GM23338 (cell line): ENCODE results near the gene PRKACA. TPM values are rescaled to one million over a fixed set of nuclear protein-coding genes. Genes with fewer than 3 reads are reported as not detected.

Source experiments
- ATAC-seq: fragments of 200-7000 bp; cut with Tn5 transposase; 3 replicates; pipeline ENCODE4 v1.9.1; 2020
- DNase-seq: peaks from one replicate; pipeline ENCODE4 v3.0.0-alpha.2; 2015; ENCODE audit warnings: low spot score
- H2AFZ ChIP-seq: fragments of 200-600 bp; sonication (generic); 2 replicates; pipeline ENCODE4 v1.8.0; 2016; ENCODE audit warnings: antibody characterized with exemption, mild to moderate bottlenecking, moderate library complexity
- H3F3A ChIP-seq: fragments of 200-600 bp; sonication (generic); replicated peaks from 2 replicates; pipeline ENCODE4 v1.8.0; 2017; ENCODE audit warnings: antibody characterized with exemption, mixed run types, low read depth
- H3K27ac ChIP-seq: fragments of 200-600 bp; sonication (generic); 2 replicates; pipeline ENCODE4 v1.6.1; 2016; ENCODE audit warnings: low read depth
- H3K27me3 ChIP-seq: fragments of 200-600 bp; sonication (generic); 2 replicates; pipeline ENCODE4 v1.8.0; 2016; ENCODE audit warnings: mild to moderate bottlenecking, mixed run types, moderate library complexity; ENCODE audit not compliant: insufficient read depth
- H3K36me3 ChIP-seq: fragments of 200-600 bp; sonication (generic); 2 replicates; pipeline ENCODE4 v1.8.0; 2016; ENCODE audit warnings: mild to moderate bottlenecking; ENCODE audit not compliant: insufficient read depth
- H3K4me1 ChIP-seq: fragments of 200-600 bp; sonication (generic); 2 replicates; pipeline ENCODE4 v1.8.0; 2016; ENCODE audit warnings: mild to moderate bottlenecking, moderate library complexity; ENCODE audit not compliant: insufficient read depth
- H3K4me2 ChIP-seq: fragments of 200-600 bp; sonication (generic); 2 replicates; pipeline ENCODE4 v1.7.1; 2017; ENCODE audit warnings: mixed run types
- H3K4me3 ChIP-seq: fragments of 200-600 bp; sonication (generic); 2 replicates; pipeline ENCODE4 v1.6.1; 2016; ENCODE audit warnings: mixed run types
- H3K79me2 ChIP-seq: fragments of 200-600 bp; sonication (generic); replicated peaks from 2 replicates; pipeline ENCODE4 v1.8.0; 2017; ENCODE audit warnings: mild to moderate bottlenecking; ENCODE audit not compliant: insufficient read depth
- H3K9me2 ChIP-seq: fragments of 200-600 bp; sonication (generic); 2 replicates; pipeline ENCODE4 v1.8.0; 2017; ENCODE audit not compliant: insufficient read depth
- H4K20me1 ChIP-seq: fragments of 200-600 bp; sonication (generic); replicated peaks from 2 replicates; pipeline ENCODE4 v1.8.0; 2017; ENCODE audit warnings: mild to moderate bottlenecking; ENCODE audit not compliant: insufficient read depth
- H3K27ac Mint-ChIP-seq: 2 replicates; pipeline ENCODE4 v1.8.0; 2020; ENCODE audit warnings: inconsistent platforms, mild to moderate bottlenecking, moderate library complexity, mixed read lengths
- H3K27me3 Mint-ChIP-seq: 3 replicates; pipeline ENCODE4 v1.8.0; 2022; ENCODE audit warnings: low read depth, mild to moderate bottlenecking, moderate library complexity, mixed read lengths, inconsistent platforms; ENCODE audit not compliant: insufficient read depth, poor library complexity
- H3K36me3 Mint-ChIP-seq: 3 replicates; pipeline ENCODE4 v1.8.0; 2021; ENCODE audit warnings: low read depth, mild to moderate bottlenecking, inconsistent platforms, moderate library complexity, mixed read lengths
- H3K4me1 Mint-ChIP-seq: 3 replicates; pipeline ENCODE4 v1.8.0; 2020; ENCODE audit warnings: mild to moderate bottlenecking, inconsistent platforms, mixed read lengths
- H3K4me3 Mint-ChIP-seq: 3 replicates; pipeline ENCODE4 v1.8.0; 2021; ENCODE audit warnings: moderate library complexity, mild to moderate bottlenecking, inconsistent platforms, mixed read lengths
- H3K9me3 Mint-ChIP-seq: 3 replicates; pipeline ENCODE4 v1.8.0; 2020; ENCODE audit warnings: moderate library complexity, mild to moderate bottlenecking, inconsistent platforms, mixed read lengths
- ETS1 ChIP-seq: IDR thresholded peaks from 2 replicates; pipeline ENCODE4 v1.6.1; 2016; ENCODE audit warnings: antibody characterized with exemption
- EZH2 ChIP-seq: fragments of 200-600 bp; sonication (generic); IDR thresholded peaks from one replicate; pipeline ENCODE4 v1.8.0; 2017; ENCODE audit warnings: antibody characterized with exemption, mild to moderate bottlenecking, low read depth; ENCODE audit not compliant: unreplicated experiment
- EZH2phosphoT487 ChIP-seq: fragments of 200-600 bp; sonication (generic); IDR thresholded peaks from one replicate; pipeline ENCODE4 v1.8.1; 2018; ENCODE audit warnings: antibody characterized with exemption; ENCODE audit not compliant: unreplicated experiment
- JUNB ChIP-seq: IDR thresholded peaks from one replicate; pipeline ENCODE4 v1.6.1; 2016; ENCODE audit warnings: antibody characterized with exemption; ENCODE audit not compliant: unreplicated experiment
- NANOG ChIP-seq: IDR thresholded peaks from 2 replicates; pipeline ENCODE4 v1.6.1; 2016; ENCODE audit warnings: antibody characterized with exemption, borderline replicate concordance
- POLR2AphosphoS5 ChIP-seq: IDR thresholded peaks from 2 replicates; pipeline ENCODE4 v1.6.1; 2016; ENCODE audit warnings: antibody characterized with exemption, low read depth
- STAT1 ChIP-seq: IDR thresholded peaks from one replicate; pipeline ENCODE4 v1.6.1; 2016; ENCODE audit warnings: antibody characterized with exemption; ENCODE audit not compliant: unreplicated experiment
- ZNF114 ChIP-seq: fragments of 250-450 bp; sonication (Bioruptor Pico); IDR thresholded peaks from 2 replicates; pipeline ENCODE4 v1.5.0; 2020; ENCODE audit warnings: mild to moderate bottlenecking, moderate library complexity
- ZNF331 ChIP-seq: fragments of 250-450 bp; sonication (Bioruptor Pico); IDR thresholded peaks from 2 replicates; pipeline ENCODE4 v1.5.0; 2020; ENCODE audit warnings: low read depth, mild to moderate bottlenecking, moderate library complexity
- ZNF462 ChIP-seq: fragments of 250-450 bp; sonication (Bioruptor Pico); IDR thresholded peaks from 2 replicates; pipeline ENCODE4 v1.5.0; 2020; ENCODE audit warnings: mild to moderate bottlenecking, moderate library complexity
- polyA plus RNA-seq: library from polyadenylated mRNA; unstranded; fragments of >200 nt; fragmentation: Nextera tagmentation; extraction: Ambion mirVana; gene quantifications from 2 replicates; pipeline ENCODE4 v1.2.1, GENCODE V29; 2016
- total RNA-seq: library from RNA; depleted of rRNA; stranded (reverse); fragments of >200 nt; shearing (Covaris generic); gene quantifications from 2 replicates; pipeline ENCODE4 v1.2.3, GENCODE V29; 2014

PRKACA gene
- total and polyA plus RNA-seq, 2 experiments from 2014 or later = 13.0 to 31.3 TPM

GRCh38 chr19:14102756-14103155, 14.8 kb downstream of the PRKACA start (continued):
- TF ChIP-seq POLR2AphosphoS5 (no peak), JUNB (no peak), EZH2 (no peak), ZNF331 (no peak)

- peaks cover 3% of the 10 kb centered on the region; the same call in 2 of the 3 replicates for H3K36me3 Mint-ChIP-seq
- Histone ChIP-seq H3K4me3 (no peak overlapping the region), H3K9me2 (no peaks in the 10 kb centered on the region), H3K4me2 (no peak overlapping the region), H4K20me1 (no peaks in the 10 kb centered on the region), H3K79me2 (no peaks in the 10 kb centered on the region), H3K4me1 (no peaks in the 10 kb centered on the region), H3K27ac (no peak overlapping the region), H2AFZ (no peak overlapping the region), H3K36me3 (no peaks in the 10 kb centered on the region), H3K27me3 (no peaks in the 10 kb centered on the region), H3F3A (0 out of 2 replicates have a peak, but pooled peaks cover 5% of the 10 kb centered on the region)
- no peaks in the 10 kb centered on the region for H3K27me3 Mint-ChIP-seq
- H3K9me3 Mint-ChIP-seq = no peaks in the 10 kb centered on the region
- H3K27ac Mint-ChIP-seq = no peak overlapping the region
- DNase-seq (no peak), ATAC-seq (no peak)
- no peak for TF ChIP-seq POLR2AphosphoS5
- no peak for TF ChIP-seq EZH2
- TF ChIP-seq STAT1 = no peak
- TF ChIP-seq EZH2phosphoT487 = no peak
- no peak for TF ChIP-seq ZNF462
- TF ChIP-seq JUNB = no peak
- no peak for TF ChIP-seq NANOG
- TF ChIP-seq ZNF114 (CRISPR knock-in tag) = no peak
- TF ChIP-seq ETS1 = no peak
- no peaks in the 10 kb centered on the region for H3K4me1 Mint-ChIP-seq
- no peak overlapping the region for H3K4me3 Mint-ChIP-seq
Observed at GRCh38 chr19:14102102-14102696, 15.4 kb downstream of the PRKACA start.
